ENCODE data around the gene SLC13A2. TPM values are rescaled to one million over a fixed set of nuclear protein-coding genes. Genes with fewer than 3 reads are reported as not detected.
"Not testable (repeated sequence)": the region's sequence is repeated elsewhere in the genome, so short reads cannot be mapped to it uniquely, and the experiment has no call there.

The SLC13A2 gene
- total RNA-seq, 2 experiments from 2014 or later: not detected

- peaks cover 30% of the 10 kb centered on the region for H3K4me1 Mint-ChIP-seq
- peaks cover 13% of the 10 kb centered on the region for H3K27me3 Mint-ChIP-seq
- H3K4me3 Mint-ChIP-seq: no peak overlapping the region
- CTCF ChIA-PET: no interaction called here
- peak; percentile 4 for DNase-seq
- no peaks in the 10 kb centered on the region for H3K9me3 Mint-ChIP-seq (ENCODE audit: low read depth)
- ATAC-seq: no peak
- H3K36me3 Mint-ChIP-seq: no peaks in the 10 kb centered on the region
- no peak overlapping the region for H3K27ac Mint-ChIP-seq
These were observed 7.4 kb upstream of the SLC13A2 start for GRCh38 chr17:28466001-28466400.

- no peak for ATAC-seq
- Mint-ChIP-seq H3K27me3 (peaks cover 13% of the 10 kb centered on the region), H3K36me3 (no peaks in the 10 kb centered on the region), H3K9me3 (ENCODE audit: low read depth) (no peaks in the 10 kb centered on the region), H3K27ac (no peak overlapping the region), H3K4me1 (peaks cover 30% of the 10 kb centered on the region), H3K4me3 (no peak overlapping the region)
- CTCF ChIA-PET: no interaction called here
- DNase-seq: no peak
These were observed 6.9 kb upstream of the SLC13A2 start for GRCh38 chr17:28466521-28467048.

GRCh38 chr17:28467456-28468025 lies 5.9 kb upstream of the SLC13A2 start:
- Mint-ChIP-seq H3K27ac (no peak overlapping the region), H3K9me3 (ENCODE audit: low read depth) (no peaks in the 10 kb centered on the region), H3K27me3 (peaks cover 13% of the 10 kb centered on the region), H3K4me3 (no peak overlapping the region), H3K36me3 (no peaks in the 10 kb centered on the region), H3K4me1 (peaks cover 30% of the 10 kb centered on the region)
- ATAC-seq (no peak), DNase-seq (peak; percentile 7)
- CTCF ChIA-PET: interaction anchor here (2.1 kb wide), 1 partner anchor 70 kb away, joined by 6 read pairs; no protein-coding TSS in a partner anchor

- CTCF ChIA-PET: interaction anchor here (0.6 to 2.1 kb wide), 2 partner anchors 26 to 70 kb away, joined by 3 to 6 read pairs; no protein-coding TSS in a partner anchor
- Mint-ChIP-seq H3K27ac (peak overlapping the region; percentile 52), H3K4me1 (peaks cover 33% of the 10 kb centered on the region), H3K27me3 (peaks cover 13% of the 10 kb centered on the region)
- peak; percentile 16 for DNase-seq
- not testable (repeated sequence) for H3K4me3 Mint-ChIP-seq; ATAC-seq; H3K36me3 Mint-ChIP-seq; H3K9me3 Mint-ChIP-seq (ENCODE audit: low read depth)
These were observed 5.3 kb upstream of the SLC13A2 start for GRCh38 chr17:28468033-28468735.

- Mint-ChIP-seq H3K4me1 (peaks cover 33% of the 10 kb centered on the region), H3K27ac (peak overlapping the region; percentile 52), H3K27me3 (peaks cover 13% of the 10 kb centered on the region), H3K4me3 (no peak overlapping the region), H3K9me3 (ENCODE audit: low read depth) (no peaks in the 10 kb centered on the region), H3K36me3 (no peaks in the 10 kb centered on the region)
- ATAC-seq (peak; percentile 87), DNase-seq (no peak)
- CTCF ChIA-PET: interaction anchor here (0.6 to 2.1 kb wide), 4 partner anchors 18 to 69 kb away, joined by 3 to 6 read pairs (median 3); no protein-coding TSS in a partner anchor
These were observed 4.7 kb upstream of the SLC13A2 start for GRCh38 chr17:28468781-28469180.

GRCh38 chr17:28469376-28469775 lies 4.1 kb upstream of the SLC13A2 start:
- ATAC-seq (no peak), DNase-seq (peak; percentile 38)
- no peaks in the 10 kb centered on the region for H3K9me3 Mint-ChIP-seq (ENCODE audit: low read depth)
- CTCF ChIA-PET: interaction anchor here (0.6 to 2.1 kb wide), 3 partner anchors 19 to 68 kb away, joined by 3 to 6 read pairs (median 3); no protein-coding TSS in a partner anchor
- peaks cover 13% of the 10 kb centered on the region for H3K27me3 Mint-ChIP-seq
- peaks cover 33% of the 10 kb centered on the region for H3K4me1 Mint-ChIP-seq
- H3K36me3 Mint-ChIP-seq: no peaks in the 10 kb centered on the region
- peak overlapping the region; percentile 52 for H3K27ac Mint-ChIP-seq
- H3K4me3 Mint-ChIP-seq: no peak overlapping the region

- peak; percentile 1 for DNase-seq
- H3K27me3 Mint-ChIP-seq: peaks cover 13% of the 10 kb centered on the region
- no peaks in the 10 kb centered on the region for H3K36me3 Mint-ChIP-seq
- H3K4me1 Mint-ChIP-seq: peaks cover 36% of the 10 kb centered on the region
- CTCF ChIA-PET: no interaction called here
- no peaks in the 10 kb centered on the region for H3K9me3 Mint-ChIP-seq (ENCODE audit: low read depth)
- no peak for ATAC-seq
- H3K27ac Mint-ChIP-seq: no peak overlapping the region
- no peak overlapping the region for H3K4me3 Mint-ChIP-seq
These were observed 3.1 kb upstream of the SLC13A2 start for GRCh38 chr17:28470266-28470913.

- peak; percentile 37 for DNase-seq
- CTCF ChIA-PET: no interaction called here
- no peak for ATAC-seq
- H3K27ac Mint-ChIP-seq: no peak overlapping the region
- H3K9me3 Mint-ChIP-seq (ENCODE audit: low read depth): no peaks in the 10 kb centered on the region
- H3K36me3 Mint-ChIP-seq: no peaks in the 10 kb centered on the region
- no peak overlapping the region for H3K4me3 Mint-ChIP-seq
- H3K27me3 Mint-ChIP-seq: peaks cover 11% of the 10 kb centered on the region
- H3K4me1 Mint-ChIP-seq: peaks cover 41% of the 10 kb centered on the region
These were observed 2.5 kb upstream of the SLC13A2 start for GRCh38 chr17:28470914-28471366.

GRCh38 chr17:28471531-28472342 lies 1.7 kb upstream of the SLC13A2 start:
- Mint-ChIP-seq H3K4me1 (peaks cover 38% of the 10 kb centered on the region), H3K4me3 (no peak overlapping the region), H3K9me3 (ENCODE audit: low read depth) (no peaks in the 10 kb centered on the region), H3K36me3 (no peaks in the 10 kb centered on the region), H3K27me3 (peaks cover 3% of the 10 kb centered on the region), H3K27ac (no peak overlapping the region)
- no peak for ATAC-seq
- DNase-seq: peak; percentile 38
- CTCF ChIA-PET: no interaction called here

GRCh38 chr17:28472871-28473497 lies 460 bp upstream of the SLC13A2 start:
- DNase-seq (peak; percentile 31), ATAC-seq (no peak)
- Mint-ChIP-seq H3K9me3 (ENCODE audit: low read depth) (no peaks in the 10 kb centered on the region), H3K36me3 (no peaks in the 10 kb centered on the region), H3K4me1 (peaks cover 28% of the 10 kb centered on the region), H3K27ac (no peak overlapping the region), H3K27me3 (no peaks in the 10 kb centered on the region), H3K4me3 (no peak overlapping the region)
- CTCF ChIA-PET: interaction anchor here (1.4 kb wide), 1 partner anchor 56 kb away, joined by 3 read pairs; no protein-coding TSS in a partner anchor

GRCh38 chr17:28474111-28474531 lies 677 bp downstream of the SLC13A2 start:
- H3K27ac Mint-ChIP-seq: no peak overlapping the region
- CTCF ChIA-PET: interaction anchor here (1.4 kb wide), 1 partner anchor 57 kb away, joined by 3 read pairs; no protein-coding TSS in a partner anchor
- no peaks in the 10 kb centered on the region for H3K27me3 Mint-ChIP-seq
- no peaks in the 10 kb centered on the region for H3K36me3 Mint-ChIP-seq
- ATAC-seq (no peak), DNase-seq (peak; percentile 25)
- peaks cover 20% of the 10 kb centered on the region for H3K4me1 Mint-ChIP-seq
- H3K4me3 Mint-ChIP-seq: no peak overlapping the region
- H3K9me3 Mint-ChIP-seq (ENCODE audit: low read depth): no peaks in the 10 kb centered on the region

- H3K4me1 Mint-ChIP-seq: peaks cover 13% of the 10 kb centered on the region
- ATAC-seq: no peak
- peak; percentile 14 for DNase-seq
- H3K9me3 Mint-ChIP-seq (ENCODE audit: low read depth): no peaks in the 10 kb centered on the region
- no peak overlapping the region for H3K27ac Mint-ChIP-seq
- CTCF ChIA-PET: no interaction called here
- no peaks in the 10 kb centered on the region for H3K27me3 Mint-ChIP-seq
- H3K4me3 Mint-ChIP-seq: no peak overlapping the region
- H3K36me3 Mint-ChIP-seq: no peaks in the 10 kb centered on the region
These were observed 1.9 kb downstream of the SLC13A2 start for GRCh38 chr17:28475151-28475900.
